HEK293 (cell line): ENCODE measurements around the gene CHST3.

Experiments used
- KLF9 ChIP-seq: fragments of 450-650 bp; formaldehyde crosslinking; IDR thresholded peaks from 2 replicates; pipeline ENCODE4 v1.5.1; 2016; ENCODE audit warnings: missing biosample characterization, missing genetic modification characterization, low read depth
- REPIN1 ChIP-seq: fragments of 450-650 bp; formaldehyde crosslinking; IDR thresholded peaks from 2 replicates; pipeline ENCODE4 v1.5.1; 2017; ENCODE audit warnings: missing biosample characterization, missing genetic modification characterization, low read depth
- SP3 ChIP-seq: fragments of 450-650 bp; formaldehyde crosslinking; IDR thresholded peaks from 2 replicates; pipeline ENCODE4 v1.5.1; 2016; ENCODE audit warnings: missing biosample characterization, missing genetic modification characterization
- ZEB2 ChIP-seq: fragments of 450-650 bp; formaldehyde crosslinking; IDR thresholded peaks from 2 replicates; pipeline ENCODE4 v1.5.1; 2016; ENCODE audit warnings: missing biosample characterization, missing genetic modification characterization
- ZFHX2 ChIP-seq: fragments of 450-650 bp; formaldehyde crosslinking; conservative IDR thresholded peaks from 2 replicates; pipeline ENCODE4 v1.5.1; 2016; ENCODE audit warnings: missing biosample characterization, missing genetic modification characterization
- ZFP3 ChIP-seq: fragments of 450-650 bp; formaldehyde crosslinking; IDR thresholded peaks from 2 replicates; pipeline ENCODE4 v1.5.1; 2016; ENCODE audit warnings: low read depth, missing biosample characterization, missing genetic modification characterization
- ZFP37 ChIP-seq: fragments of 450-650 bp; formaldehyde crosslinking; IDR thresholded peaks from 2 replicates; pipeline ENCODE4 v1.5.1; 2016; ENCODE audit warnings: missing biosample characterization, missing genetic modification characterization
- ZNF121 ChIP-seq: fragments of 450-650 bp; formaldehyde crosslinking; IDR thresholded peaks from 2 replicates; pipeline ENCODE4 v1.5.1; 2016; ENCODE audit warnings: missing biosample characterization, missing genetic modification characterization
- ZNF157 ChIP-seq: fragments of 450-650 bp; formaldehyde crosslinking; IDR thresholded peaks from 2 replicates; pipeline ENCODE4 v1.5.1; 2016; ENCODE audit warnings: missing biosample characterization, missing genetic modification characterization
- ZNF2 ChIP-seq: fragments of 450-650 bp; formaldehyde crosslinking; IDR thresholded peaks from 2 replicates; pipeline ENCODE4 v1.5.1; 2016; ENCODE audit warnings: missing biosample characterization, missing genetic modification characterization
- ZNF423 ChIP-seq: fragments of 450-650 bp; formaldehyde crosslinking; IDR thresholded peaks from 2 replicates; pipeline ENCODE4 v1.5.1; 2016; ENCODE audit warnings: missing biosample characterization, missing genetic modification characterization
- ZNF510 ChIP-seq: fragments of 450-650 bp; formaldehyde crosslinking; IDR thresholded peaks from 2 replicates; pipeline ENCODE4 v1.5.1; 2018; ENCODE audit warnings: mild to moderate bottlenecking, missing genetic modification characterization, missing biosample characterization; ENCODE audit not compliant: insufficient replicate concordance
- ZNF529 ChIP-seq: fragments of 450-650 bp; formaldehyde crosslinking; IDR thresholded peaks from 2 replicates; pipeline ENCODE4 v1.5.1; 2017; ENCODE audit warnings: missing genetic modification characterization, missing biosample characterization; ENCODE audit not compliant: insufficient replicate concordance
- ZNF585B ChIP-seq: fragments of 450-650 bp; formaldehyde crosslinking; IDR thresholded peaks from 2 replicates; pipeline ENCODE4 v1.5.1; 2016; ENCODE audit warnings: missing biosample characterization, missing genetic modification characterization
- ZNF629 ChIP-seq: fragments of 450-650 bp; formaldehyde crosslinking; IDR thresholded peaks from 2 replicates; pipeline ENCODE4 v1.5.1; 2017; ENCODE audit warnings: missing biosample characterization, missing genetic modification characterization
- ZNF658 ChIP-seq: fragments of 450-650 bp; formaldehyde crosslinking; IDR thresholded peaks from 2 replicates; pipeline ENCODE4; 2016; ENCODE audit warnings: missing biosample characterization, missing genetic modification characterization
- ZNF830 ChIP-seq: fragments of 450-650 bp; IDR thresholded peaks from 2 replicates; pipeline ENCODE4 v1.5.0; 2018; ENCODE audit warnings: missing biosample characterization, missing genetic modification characterization, low read depth, mild to moderate bottlenecking, moderate library complexity
- ZSCAN23 ChIP-seq: fragments of 450-650 bp; formaldehyde crosslinking; IDR thresholded peaks from 2 replicates; pipeline ENCODE4 v1.5.1; 2016; ENCODE audit warnings: missing biosample characterization, missing genetic modification characterization
- TF ChIP-seq, protein P1 (sequence below): fragments of 450-650 bp; formaldehyde crosslinking; IDR thresholded peaks from 2 replicates; pipeline ENCODE4 v1.5.1; 2016; ENCODE audit warnings: missing biosample characterization, missing genetic modification characterization
- TF ChIP-seq, protein P2 (sequence below): fragments of 450-650 bp; formaldehyde crosslinking; IDR thresholded peaks from 2 replicates; pipeline ENCODE4 v1.5.1; 2017; ENCODE audit warnings: missing biosample characterization, missing genetic modification characterization
- TF ChIP-seq, protein P3 (sequence below): fragments of 450-650 bp; formaldehyde crosslinking; IDR thresholded peaks from 2 replicates; pipeline ENCODE4 v1.5.1; 2016; ENCODE audit warnings: missing biosample characterization, missing genetic modification characterization
- TF ChIP-seq, protein P4 (sequence below): fragments of 450-650 bp; formaldehyde crosslinking; conservative IDR thresholded peaks from 2 replicates; pipeline ENCODE4 v1.5.1; 2016; ENCODE audit warnings: low read depth, missing biosample characterization, missing genetic modification characterization
- TF ChIP-seq, protein P5 (sequence below): fragments of 450-650 bp; formaldehyde crosslinking; IDR thresholded peaks from 2 replicates; pipeline ENCODE4 v1.5.1; 2017; ENCODE audit warnings: missing biosample characterization, missing genetic modification characterization

The CHST3 gene

DNA sequence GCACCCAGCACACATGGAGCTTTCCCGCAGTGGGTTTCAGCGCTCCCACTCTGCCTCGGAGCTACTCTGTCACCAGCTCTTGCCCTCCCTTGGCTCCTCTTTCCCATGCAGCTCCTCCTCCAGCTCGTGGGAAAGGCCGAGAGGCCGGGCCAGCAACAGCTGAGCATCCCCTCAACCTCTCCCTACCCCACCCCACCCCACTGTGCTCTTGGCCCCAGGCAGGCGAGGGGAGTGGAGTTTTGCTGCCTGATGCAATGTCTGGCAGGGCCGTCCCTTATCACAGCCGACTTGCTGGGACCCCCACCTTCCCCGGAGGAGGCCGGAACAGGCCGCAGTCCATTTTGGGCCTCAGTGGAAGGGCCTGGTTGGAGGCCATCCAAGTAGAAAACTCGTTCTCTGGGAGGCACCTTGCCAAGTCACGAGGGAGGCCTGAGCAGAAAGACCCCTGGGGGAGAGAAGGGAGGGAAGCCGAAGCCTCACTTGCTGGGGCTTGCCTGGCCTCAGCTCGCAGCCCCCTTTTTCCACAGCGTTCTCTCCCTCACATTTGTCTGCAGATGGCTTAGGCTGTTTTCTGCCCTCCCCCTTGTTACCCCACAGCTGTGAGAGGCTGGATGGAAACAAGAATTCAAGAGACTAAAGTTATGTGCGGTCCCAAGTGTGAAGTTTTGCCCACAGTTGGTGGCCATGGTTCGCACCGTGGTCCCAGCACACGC lies 35.3 kb downstream of the CHST3 start (continued):
- TF ChIP-seq, protein P1, sequence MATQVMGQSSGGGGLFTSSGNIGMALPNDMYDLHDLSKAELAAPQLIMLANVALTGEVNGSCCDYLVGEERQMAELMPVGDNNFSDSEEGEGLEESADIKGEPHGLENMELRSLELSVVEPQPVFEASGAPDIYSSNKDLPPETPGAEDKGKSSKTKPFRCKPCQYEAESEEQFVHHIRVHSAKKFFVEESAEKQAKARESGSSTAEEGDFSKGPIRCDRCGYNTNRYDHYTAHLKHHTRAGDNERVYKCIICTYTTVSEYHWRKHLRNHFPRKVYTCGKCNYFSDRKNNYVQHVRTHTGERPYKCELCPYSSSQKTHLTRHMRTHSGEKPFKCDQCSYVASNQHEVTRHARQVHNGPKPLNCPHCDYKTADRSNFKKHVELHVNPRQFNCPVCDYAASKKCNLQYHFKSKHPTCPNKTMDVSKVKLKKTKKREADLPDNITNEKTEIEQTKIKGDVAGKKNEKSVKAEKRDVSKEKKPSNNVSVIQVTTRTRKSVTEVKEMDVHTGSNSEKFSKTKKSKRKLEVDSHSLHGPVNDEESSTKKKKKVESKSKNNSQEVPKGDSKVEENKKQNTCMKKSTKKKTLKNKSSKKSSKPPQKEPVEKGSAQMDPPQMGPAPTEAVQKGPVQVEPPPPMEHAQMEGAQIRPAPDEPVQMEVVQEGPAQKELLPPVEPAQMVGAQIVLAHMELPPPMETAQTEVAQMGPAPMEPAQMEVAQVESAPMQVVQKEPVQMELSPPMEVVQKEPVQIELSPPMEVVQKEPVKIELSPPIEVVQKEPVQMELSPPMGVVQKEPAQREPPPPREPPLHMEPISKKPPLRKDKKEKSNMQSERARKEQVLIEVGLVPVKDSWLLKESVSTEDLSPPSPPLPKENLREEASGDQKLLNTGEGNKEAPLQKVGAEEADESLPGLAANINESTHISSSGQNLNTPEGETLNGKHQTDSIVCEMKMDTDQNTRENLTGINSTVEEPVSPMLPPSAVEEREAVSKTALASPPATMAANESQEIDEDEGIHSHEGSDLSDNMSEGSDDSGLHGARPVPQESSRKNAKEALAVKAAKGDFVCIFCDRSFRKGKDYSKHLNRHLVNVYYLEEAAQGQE, result no peak
- no peak for TF ChIP-seq ZNF830
- no peak for TF ChIP-seq ZNF2 (tag by site-specific recombination)
- TF ChIP-seq, protein P2, sequence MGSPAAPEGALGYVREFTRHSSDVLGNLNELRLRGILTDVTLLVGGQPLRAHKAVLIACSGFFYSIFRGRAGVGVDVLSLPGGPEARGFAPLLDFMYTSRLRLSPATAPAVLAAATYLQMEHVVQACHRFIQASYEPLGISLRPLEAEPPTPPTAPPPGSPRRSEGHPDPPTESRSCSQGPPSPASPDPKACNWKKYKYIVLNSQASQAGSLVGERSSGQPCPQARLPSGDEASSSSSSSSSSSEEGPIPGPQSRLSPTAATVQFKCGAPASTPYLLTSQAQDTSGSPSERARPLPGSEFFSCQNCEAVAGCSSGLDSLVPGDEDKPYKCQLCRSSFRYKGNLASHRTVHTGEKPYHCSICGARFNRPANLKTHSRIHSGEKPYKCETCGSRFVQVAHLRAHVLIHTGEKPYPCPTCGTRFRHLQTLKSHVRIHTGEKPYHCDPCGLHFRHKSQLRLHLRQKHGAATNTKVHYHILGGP (tag by site-specific recombination), result no peak
- no peak for TF ChIP-seq SP3
- TF ChIP-seq, protein P3, sequence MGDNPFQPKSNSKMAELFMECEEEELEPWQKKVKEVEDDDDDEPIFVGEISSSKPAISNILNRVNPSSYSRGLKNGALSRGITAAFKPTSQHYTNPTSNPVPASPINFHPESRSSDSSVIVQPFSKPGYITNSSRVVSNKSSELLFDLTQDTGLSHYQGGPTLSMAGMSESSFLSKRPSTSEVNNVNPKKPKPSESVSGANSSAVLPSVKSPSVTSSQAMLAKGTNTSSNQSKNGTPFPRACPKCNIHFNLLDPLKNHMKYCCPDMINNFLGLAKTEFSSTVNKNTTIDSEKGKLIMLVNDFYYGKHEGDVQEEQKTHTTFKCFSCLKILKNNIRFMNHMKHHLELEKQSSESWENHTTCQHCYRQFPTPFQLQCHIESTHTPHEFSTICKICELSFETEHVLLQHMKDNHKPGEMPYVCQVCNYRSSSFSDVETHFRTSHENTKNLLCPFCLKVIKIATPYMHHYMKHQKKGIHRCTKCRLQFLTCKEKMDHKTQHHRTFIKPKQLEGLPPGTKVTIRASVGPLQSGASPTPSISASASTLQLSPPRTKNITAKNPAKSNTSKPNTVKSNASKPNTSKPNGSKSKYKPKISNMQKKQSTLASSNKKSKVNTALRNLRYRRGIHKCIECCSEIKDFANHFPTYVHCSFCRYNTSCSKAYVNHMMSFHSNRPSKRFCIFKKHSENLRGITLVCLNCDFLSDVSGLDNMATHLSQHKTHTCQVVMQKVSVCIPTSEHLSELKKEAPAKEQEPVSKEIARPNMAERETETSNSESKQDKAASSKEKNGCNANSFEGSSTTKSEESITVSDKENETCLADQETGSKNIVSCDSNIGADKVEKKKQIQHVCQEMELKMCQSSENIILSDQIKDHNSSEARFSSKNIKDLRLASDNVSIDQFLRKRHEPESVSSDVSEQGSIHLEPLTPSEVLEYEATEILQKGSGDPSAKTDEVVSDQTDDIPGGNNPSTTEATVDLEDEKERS (tag by site-specific recombination), result no peak
- peak; percentile 64; the same call in 1 of the 2 replicates for TF ChIP-seq ZNF423
- no peak for TF ChIP-seq ZNF658 (tag by site-specific recombination)
- no peak for TF ChIP-seq ZNF629
- TF ChIP-seq ZNF510 (tag by site-specific recombination), result no peak
- TF ChIP-seq ZNF529 (tag by site-specific recombination), result no peak
- peak; percentile 90 for TF ChIP-seq ZNF121 (tag by site-specific recombination)
- TF ChIP-seq, protein P4, sequence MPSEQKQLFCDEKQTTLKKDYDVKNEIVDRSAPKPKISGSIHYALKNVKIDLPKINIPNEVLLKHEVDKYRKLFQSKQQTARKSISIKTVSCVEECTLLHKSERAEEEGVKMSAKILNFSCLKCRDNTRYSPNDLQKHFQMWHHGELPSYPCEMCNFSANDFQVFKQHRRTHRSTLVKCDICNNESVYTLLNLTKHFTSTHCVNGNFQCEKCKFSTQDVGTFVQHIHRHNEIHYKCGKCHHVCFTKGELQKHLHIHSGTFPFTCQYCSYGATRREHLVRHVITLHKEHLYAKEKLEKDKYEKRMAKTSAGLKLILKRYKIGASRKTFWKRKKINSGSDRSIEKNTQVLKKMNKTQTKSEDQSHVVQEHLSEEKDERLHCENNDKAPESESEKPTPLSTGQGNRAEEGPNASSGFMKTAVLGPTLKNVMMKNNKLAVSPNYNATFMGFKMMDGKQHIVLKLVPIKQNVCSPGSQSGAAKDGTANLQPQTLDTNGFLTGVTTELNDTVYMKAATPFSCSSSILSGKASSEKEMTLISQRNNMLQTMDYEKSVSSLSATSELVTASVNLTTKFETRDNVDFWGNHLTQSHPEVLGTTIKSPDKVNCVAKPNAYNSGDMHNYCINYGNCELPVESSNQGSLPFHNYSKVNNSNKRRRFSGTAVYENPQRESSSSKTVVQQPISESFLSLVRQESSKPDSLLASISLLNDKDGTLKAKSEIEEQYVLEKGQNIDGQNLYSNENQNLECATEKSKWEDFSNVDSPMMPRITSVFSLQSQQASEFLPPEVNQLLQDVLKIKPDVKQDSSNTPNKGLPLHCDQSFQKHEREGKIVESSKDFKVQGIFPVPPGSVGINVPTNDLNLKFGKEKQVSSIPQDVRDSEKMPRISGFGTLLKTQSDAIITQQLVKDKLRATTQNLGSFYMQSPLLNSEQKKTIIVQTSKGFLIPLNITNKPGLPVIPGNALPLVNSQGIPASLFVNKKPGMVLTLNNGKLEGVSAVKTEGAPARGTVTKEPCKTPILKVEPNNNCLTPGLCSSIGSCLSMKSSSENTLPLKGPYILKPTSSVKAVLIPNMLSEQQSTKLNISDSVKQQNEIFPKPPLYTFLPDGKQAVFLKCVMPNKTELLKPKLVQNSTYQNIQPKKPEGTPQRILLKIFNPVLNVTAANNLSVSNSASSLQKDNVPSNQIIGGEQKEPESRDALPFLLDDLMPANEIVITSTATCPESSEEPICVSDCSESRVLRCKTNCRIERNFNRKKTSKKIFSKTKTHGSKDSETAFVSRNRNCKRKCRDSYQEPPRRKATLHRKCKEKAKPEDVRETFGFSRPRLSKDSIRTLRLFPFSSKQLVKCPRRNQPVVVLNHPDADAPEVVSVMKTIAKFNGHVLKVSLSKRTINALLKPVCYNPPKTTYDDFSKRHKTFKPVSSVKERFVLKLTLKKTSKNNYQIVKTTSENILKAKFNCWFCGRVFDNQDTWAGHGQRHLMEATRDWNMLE (tag by site-specific recombination), result no peak
- TF ChIP-seq ZFHX2 (tag by site-specific recombination), result peak; percentile 64
- TF ChIP-seq ZEB2 (tag by site-specific recombination), result peak; percentile 66
- TF ChIP-seq ZFP37 (tag by site-specific recombination), result no peak
- no peak for TF ChIP-seq KLF9 (tag by site-specific recombination)
- TF ChIP-seq ZNF585B (tag by site-specific recombination), result no peak
- TF ChIP-seq ZNF157, result no peak
- no peak for TF ChIP-seq ZFP3
- TF ChIP-seq REPIN1 (tag by site-specific recombination), result no peak
- TF ChIP-seq, protein P5, sequence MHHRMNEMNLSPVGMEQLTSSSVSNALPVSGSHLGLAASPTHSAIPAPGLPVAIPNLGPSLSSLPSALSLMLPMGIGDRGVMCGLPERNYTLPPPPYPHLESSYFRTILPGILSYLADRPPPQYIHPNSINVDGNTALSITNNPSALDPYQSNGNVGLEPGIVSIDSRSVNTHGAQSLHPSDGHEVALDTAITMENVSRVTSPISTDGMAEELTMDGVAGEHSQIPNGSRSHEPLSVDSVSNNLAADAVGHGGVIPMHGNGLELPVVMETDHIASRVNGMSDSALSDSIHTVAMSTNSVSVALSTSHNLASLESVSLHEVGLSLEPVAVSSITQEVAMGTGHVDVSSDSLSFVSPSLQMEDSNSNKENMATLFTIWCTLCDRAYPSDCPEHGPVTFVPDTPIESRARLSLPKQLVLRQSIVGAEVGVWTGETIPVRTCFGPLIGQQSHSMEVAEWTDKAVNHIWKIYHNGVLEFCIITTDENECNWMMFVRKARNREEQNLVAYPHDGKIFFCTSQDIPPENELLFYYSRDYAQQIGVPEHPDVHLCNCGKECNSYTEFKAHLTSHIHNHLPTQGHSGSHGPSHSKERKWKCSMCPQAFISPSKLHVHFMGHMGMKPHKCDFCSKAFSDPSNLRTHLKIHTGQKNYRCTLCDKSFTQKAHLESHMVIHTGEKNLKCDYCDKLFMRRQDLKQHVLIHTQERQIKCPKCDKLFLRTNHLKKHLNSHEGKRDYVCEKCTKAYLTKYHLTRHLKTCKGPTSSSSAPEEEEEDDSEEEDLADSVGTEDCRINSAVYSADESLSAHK (tag by site-specific recombination), result no peak
- TF ChIP-seq ZSCAN23 (tag by site-specific recombination), result no peak
